ENCODE data around the gene HEXIM2.

The HEXIM2 gene

DNA sequence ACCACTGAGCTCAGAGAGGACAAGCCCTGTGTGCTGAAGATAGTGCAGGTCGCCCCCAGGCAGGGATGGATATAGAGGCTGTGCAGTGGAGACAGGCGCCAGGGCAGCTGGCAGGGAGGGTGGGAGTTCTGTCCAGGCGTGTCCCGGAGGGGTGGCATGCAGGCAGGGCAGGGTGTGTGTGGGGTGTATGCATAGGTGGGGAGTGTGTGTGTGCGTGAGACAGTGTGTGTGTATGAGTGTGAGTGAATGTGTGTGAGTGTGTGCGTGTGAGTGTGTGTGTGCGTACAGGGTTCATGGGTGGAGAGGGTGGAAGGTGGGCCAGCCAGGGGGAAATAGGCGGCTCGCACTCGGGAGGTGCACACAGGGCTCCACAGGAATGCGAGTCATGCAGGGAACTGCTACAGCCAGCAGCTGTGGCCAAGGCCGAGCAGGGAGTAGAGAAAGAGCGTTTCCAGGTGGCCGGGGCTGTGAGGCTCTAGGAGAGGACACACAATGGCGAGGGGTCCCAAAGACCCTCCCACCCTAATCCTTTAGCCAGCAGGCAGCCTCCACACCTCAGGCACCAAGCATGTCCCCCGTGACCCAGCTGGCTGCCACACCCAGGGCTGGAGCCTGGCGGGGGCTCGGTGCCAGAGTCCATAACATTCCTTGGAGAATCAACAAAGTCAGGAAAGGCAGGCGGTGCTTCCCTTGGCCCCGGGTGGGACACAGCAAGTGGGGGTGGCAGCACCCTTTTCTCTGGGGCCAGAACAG, 34.0 kb upstream of the HEXIM2 start:
- DNase-seq (ENCODE audit: low spot score), result no peak

DNA sequence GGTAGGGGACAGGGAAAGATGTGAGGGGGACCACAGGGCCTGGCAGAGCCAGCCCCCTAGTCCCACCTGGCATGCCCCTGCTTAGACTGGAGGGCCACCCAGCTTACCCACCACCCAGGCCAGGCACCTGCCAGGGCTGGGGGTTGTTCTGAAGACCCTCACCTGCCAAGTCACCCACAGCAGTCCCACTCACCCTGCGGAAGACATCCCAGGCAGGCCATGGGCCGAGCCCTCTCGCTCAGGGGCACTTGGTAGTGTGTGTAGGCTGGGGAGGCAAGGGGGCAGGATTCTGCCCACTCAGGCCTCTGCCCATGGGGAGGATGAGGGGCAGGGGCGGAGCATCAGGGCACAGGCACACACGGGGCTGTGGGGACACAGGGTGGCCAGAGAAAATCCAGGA, 33.3 kb upstream of the HEXIM2 start:
- no peak for DNase-seq (ENCODE audit: low spot score)

DNA sequence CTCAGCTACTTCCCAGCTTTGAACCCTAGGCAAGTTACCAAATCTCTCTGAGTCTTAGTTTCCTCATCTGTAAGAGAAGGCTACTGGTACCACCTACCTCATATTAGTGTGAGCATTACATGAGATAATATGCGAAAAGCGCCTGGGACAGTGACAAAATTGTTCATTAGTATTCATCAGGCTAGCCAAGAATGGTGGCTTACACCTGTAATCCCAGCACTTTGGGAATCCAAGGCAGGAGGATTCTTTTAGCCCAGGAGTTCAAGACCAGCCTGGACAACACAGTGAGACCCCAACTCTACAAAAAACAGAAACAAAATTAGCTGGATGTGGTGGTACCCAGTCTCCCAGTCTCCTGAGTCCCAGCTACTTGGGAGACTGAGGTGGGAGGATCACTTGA, 32.7 kb upstream of the HEXIM2 start:
- no peak for DNase-seq (ENCODE audit: low spot score)

DNA sequence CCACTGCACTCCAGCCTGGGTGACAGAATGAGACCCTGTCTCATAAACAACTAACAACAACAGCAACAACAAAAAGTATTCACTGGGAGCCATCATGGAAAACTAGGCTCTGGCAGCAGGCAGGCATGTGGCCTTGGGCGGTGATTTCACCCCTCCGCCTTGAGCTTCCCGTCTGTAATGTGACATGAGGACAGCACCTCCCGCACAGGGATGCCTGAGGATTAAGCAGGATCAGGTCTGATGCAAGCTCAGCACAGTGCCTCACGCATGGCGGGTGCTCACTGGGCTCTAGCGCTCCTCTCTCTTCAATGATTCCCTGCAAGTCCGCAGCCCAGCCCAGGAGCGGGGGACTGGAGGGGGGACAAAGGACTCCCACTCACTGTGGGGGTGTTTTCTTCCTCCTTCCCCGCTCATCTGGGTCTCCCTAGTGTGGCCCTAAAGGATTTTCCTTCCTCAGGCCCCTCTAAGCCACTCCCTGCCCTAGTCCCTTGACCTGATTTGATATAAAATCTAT, 32.2 kb upstream of the HEXIM2 start:
- no peak for DNase-seq (ENCODE audit: low spot score)

DNA sequence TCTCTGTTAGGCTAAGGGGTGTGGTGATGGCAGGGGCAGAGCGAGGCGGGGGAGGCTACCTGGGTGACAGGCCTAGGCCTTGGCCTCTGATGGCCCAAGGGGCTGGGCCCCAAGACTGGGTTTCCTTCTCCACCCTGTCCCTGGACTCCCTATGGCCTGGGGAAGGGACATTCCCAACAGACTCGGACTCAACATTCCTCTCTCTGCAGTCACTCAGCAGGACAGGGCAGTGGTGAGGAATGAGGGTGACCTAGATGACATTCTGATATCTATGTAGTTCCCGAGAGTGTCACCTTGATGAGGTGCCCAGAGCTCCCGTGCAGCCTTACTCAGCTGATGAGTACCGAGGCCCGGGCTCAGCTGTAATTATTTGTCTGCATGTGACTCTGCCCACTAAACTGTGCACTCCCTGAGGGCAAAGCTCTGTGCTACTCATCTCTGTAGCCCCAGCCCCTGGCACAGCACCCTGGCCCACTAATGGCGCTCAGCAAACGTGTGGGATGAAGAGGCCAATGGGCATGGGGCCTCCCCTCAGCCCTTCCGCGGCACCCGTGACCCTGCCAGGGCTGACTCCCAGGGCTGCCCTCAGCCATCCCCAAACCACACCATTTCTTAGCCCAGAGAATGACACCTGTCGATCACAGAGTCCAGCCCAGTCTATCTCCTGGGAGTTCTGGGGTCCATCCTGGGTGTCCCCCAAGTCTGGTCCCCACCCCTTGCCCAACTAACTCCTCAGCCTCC, 31.6 kb upstream of the HEXIM2 start:
- DNase-seq (ENCODE audit: low spot score), result no peak

DNA sequence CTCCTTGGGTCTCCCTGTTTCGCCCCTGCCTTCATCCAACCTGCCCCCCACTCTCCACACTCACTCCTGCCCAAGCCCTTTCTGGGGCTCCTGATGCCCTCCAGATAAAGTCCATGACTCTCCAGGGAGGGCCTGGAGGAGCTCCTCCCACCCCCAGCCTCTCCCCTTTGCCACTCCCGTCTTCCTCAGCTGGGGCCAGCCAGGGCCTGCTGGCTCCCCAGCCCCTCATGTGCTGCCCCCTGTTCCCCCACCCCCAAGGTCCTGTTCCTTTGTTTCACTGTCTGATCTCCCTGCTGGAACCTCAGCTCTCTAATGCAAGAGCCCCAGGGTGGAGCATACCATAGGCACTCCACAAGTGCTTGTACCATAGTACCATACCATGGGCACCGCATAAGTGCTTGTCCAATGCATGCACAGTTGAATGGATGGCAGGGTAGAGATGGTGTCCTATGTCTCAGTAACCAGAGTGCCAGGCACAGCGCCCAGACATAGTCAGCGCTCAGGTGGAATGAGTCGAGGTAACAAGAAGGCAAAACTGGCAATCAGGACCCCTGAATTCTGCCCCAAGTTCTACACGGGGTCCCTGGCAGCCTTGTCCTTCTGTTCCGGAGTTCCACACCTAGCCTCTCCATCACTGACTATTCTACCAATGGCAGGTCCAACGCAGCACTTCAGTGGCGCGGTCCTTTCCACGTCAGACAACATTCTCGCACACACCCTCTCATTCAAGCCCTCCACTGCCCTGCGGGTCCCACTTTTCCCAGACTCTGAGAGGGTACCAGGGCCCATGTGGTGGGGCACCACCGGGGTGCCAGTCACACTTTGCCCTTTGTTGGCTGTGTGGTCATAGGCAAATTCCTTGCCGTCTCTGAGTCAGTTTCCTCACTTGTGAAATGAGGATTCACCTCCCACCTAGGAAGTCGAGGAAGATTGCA, 30.7 kb upstream of the HEXIM2 start:
- no peak for DNase-seq (ENCODE audit: low spot score)

DNA sequence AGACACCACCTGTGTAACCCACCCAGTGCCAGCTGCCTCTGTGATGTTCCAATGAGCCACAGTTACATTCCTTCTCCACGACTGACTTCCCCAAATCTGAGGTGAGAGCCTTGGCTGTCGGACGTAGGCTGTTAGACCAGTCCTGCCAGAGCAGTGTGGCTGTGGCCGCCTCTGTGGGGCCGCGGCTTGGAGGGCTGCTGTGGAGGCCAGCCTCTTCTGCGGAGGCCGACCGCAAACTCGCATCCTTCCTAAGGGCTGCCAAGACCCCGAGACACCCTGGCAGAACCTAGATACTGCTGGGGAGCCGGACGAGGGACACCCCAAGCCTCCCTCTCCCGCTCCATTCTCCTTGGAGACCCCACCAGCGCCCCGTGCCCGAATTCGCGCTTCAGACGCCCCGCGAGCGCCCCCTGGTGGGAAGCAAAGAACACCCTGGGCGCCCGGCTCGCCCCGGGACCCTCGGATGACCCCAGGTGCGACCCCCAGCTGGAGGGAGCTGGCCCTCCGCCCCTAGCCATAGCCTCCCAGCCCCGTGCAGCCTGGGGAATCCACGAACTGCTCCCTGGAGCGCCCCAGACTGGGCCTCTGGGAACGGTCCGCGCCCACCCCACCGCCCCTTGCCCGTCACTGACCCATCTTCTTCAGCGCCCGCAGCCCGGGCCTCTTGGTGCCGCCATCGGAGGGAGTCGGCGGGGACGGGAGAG, 29.9 kb upstream of the HEXIM2 start:
- no peak for DNase-seq (ENCODE audit: low spot score)

DNA sequence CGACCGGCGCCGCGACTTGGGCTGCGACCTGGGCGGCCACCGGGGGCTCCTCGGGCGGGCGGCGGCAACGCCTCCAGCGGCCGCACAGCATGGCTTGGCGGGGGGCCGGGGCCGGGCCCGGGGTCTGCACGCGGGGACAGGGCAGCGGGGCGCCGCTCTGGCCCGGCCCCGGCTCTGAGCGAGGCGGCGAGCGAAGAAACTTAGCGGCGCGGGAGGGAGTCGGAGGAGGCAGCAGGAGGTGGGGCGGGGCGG, 29.4 kb upstream of the HEXIM2 start, which contains the start of gene PLCD3:
Gene PLCD3 (minus strand): TSS at position 196 of the 252 bp plus-strand sequence. CDS start 105 bp downstream, at position 91.
- no peak for DNase-seq (ENCODE audit: low spot score)

DNA sequence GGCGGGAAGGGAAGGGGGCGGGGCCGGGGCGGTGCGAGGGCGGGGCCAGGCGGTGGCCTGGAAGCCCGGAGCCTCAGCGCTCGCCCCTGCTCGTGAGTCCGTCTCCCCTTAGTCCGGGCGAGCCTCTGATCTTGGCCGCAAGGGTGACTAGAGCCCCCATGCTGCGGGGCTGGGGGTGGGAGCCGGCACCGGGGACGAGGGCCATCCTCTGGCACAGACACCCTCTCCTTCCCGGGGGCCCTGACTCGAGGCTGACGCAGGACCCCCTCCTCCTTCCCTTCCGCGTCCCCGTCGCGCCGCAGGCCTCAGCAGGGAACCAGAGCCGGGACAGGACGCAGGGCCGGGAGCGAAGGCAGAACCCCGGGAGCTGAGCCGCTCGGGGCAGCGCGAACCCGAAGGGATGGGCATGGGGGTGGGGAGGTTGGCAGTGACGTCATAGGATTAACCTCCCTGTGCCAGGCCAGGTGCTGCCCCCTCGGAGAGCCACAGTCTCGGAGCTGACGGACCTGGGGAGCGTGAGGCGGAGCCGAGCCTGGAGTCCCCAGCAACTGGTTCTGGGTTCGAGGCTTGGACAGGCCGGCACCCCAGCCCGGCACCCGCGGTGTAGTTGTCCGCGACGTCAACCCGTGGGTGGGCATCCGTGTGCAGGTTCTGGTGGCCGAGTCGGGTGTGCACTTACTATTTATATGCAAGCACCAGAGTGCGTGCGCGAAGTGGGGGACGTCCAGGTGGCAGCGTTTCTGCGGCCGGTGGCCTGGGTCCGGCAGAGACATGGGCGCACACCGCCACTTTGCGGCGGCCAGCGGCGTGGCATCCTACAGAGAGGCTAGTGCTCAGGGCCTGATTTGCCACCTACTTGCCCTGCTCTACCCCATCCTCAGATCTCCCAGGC, 28.9 kb upstream of the HEXIM2 start:
- DNase-seq (ENCODE audit: low spot score), result peak; percentile 86

DNA sequence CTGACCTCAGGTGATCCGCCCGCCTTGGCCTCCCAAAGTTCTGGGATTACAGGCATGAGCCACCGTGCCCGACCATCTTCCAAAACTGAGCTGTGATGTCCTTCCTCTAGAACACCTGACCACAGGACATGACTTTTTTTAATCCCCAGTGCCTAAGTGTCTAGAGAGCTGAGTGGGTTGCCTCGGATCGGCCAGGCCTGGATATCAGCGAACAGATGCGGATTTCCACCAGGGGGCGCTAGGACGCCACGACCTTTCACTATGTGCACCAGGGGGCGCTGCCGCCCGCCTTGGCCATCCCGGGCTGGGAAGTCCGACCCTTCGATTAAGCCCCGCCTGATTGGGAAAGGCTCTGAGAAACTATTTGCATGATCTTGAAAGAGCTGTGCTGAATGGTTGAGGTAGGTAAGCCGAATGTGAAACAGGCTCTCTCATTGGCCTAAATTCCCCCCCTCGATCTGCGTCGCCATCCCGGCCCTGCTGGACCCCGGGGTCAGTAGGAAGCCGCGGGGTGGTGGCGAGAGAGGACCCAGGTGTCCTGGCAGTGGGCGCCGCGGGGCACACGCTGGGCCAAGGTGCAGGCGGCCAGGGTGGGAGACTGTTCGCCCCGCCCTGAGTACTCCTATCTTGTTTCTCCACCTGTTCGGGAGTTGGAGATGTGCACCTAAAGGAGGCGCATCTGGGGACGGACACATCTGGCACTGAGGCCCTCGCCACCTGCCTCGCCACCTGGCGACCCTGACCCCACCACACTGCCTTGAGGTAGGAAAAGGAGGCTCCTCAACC, 26.3 kb upstream of the HEXIM2 start, which contains the start of gene ACBD4:
Gene ACBD4 (plus strand): TSS at position 496 of the 786 bp plus-strand sequence. CDS start 458 bp downstream, outside the sequence.
- DNase-seq (ENCODE audit: low spot score), result peak; percentile 96

DNA sequence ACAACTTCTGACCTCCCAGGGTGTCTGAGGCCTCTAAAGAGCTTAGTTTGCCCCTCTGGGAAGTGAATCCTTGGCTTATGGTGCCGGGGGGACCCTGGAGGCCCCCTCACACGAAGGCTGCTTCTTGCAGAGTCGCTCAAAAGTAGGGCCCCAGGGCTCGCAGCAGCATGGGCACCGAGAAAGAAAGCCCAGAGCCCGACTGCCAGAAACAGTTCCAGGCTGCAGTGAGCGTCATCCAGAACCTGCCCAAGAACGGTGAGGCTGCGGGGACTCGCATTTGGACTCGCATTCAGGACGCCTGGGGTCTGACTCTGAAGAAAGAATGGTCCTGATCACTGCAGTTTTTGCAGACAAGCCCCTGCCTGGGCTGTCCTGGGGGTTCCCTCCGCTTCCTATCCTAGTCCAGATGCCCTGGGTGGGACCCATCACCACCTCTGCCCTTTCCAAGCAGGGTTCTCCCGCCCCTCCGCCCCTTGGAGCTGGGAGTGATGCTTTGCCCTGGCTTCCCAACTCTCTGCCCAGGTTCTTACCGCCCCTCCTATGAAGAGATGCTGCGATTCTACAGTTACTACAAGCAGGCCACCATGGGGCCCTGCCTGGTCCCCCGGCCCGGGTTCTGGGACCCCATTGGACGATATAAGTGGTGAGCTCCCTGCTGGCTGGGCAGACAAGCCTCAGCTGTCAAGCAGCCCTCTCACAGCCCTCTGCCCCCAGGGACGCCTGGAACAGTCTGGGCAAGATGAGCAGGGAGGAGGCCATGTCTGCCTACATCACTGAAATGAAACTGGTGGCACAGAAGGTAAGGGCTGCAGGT, 25.5 kb upstream of the HEXIM2 start:
- DNase-seq (ENCODE audit: low spot score), result peak; percentile 26

DNA sequence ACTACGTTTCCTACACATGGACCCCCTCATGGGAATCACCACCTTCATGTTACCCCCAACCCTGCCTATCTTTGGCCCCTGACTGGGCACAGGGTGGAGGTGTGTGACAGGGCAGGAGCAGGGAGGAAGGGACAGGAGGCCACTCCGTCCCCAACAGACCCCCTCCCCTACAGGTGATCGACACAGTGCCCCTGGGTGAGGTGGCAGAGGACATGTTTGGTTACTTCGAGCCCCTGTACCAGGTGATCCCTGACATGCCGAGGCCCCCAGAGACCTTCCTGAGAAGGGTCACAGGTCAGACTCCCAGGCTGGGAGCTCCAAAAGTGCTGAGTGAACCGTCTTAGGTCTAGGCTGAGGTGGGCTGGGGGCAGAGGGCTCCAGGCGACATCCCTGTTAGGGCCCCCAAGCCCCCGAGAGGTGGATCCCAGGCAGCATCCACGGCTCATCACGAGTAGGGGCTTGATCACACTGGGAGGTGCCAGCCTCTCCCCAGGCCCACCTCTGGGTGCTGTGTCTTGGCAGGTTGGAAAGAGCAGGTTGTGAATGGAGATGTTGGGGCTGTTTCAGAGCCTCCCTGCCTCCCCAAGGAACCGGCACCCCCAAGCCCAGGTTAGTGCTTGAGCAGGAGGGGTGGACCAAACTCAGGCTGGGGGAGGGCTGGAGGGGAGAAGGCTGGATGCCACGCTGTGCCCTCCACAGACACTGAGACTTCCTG, 24.7 kb upstream of the HEXIM2 start:
- DNase-seq (ENCODE audit: low spot score), result peak; percentile 6

DNA sequence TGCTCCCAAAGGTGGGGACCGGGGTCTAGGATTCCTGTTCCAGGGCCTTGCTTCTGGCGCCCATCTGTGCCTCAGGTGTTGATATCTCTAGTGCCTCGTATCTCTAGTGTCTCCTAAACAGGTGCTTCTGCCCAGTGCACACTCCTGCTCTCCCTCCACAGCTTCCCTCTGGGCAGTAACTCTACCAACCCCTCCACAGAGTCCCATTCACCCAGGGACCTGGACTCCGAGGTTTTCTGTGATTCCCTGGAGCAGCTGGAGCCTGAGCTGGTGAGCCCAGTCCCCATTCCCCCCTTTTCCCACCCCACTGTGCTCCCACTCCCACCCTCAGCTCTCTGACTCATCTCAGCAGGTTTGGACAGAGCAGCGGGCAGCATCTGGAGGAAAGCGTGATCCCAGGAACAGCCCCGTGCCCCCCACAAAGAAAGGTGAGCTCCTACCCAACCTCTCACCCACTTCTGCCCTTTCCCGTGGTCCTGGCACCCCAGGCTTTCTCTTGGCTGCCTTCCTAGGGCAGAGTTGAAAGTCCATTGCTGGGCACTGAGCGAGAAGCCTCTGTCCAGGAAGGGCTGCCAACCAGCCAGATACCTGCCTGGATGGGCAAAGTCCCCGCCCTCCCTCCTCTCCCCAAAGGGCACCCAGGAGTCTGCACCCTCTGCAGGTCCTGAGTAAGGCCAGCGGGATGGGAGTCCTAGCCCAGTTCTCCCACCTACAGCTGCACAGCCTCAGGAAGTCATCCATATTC, 23.9 kb upstream of the HEXIM2 start:
- no peak for DNase-seq (ENCODE audit: low spot score)

DNA sequence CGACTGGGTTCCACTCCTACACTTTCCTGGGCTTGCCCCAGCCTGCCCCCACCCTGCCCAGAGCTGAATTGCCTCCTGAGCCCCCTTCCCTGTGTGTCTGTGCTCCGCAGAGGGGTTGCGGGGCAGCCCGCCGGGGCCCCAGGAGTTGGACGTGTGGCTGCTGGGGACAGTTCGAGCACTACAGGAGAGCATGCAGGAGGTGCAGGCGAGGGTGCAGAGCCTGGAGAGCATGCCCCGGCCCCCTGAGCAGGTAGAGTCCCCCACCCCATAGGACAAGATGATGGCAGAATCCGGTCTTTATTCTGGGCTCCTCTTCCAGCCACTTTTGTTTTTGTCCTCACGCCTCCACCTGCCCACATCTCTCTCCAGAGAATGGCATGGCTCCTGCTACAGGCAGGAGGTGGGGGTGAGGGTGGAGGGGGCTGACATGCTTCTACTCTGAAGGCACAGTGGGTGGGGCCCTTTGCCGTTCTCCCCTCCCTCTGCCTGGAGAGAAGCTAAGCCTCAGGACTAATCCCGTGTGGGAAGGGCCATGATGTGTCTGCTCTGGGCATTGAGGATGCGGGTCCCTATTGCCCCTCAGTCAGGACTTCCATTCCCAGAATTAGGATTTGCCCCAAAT, 22.7 kb upstream of the HEXIM2 start:
- DNase-seq (ENCODE audit: low spot score), result no peak

DNA sequence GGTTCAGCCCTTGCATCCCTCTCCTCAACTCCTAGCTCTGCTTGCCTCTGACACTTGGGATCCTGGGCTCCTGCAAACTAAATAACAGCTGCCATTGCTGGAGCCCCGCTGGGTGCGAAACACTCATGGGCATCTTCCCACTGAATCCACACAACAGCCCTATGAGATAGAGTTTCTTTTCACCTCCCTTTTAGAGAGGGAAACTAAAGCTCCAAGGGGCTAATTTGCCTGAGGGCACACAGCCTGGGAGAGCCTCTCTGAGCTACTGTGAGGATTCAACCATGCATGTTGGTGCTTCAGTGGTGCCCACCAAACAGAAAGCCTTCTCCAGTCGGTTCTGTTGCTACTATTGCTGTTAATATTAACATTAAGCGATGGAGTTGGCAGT, 22.1 kb upstream of the HEXIM2 start:
- no peak for DNase-seq (ENCODE audit: low spot score)

DNA sequence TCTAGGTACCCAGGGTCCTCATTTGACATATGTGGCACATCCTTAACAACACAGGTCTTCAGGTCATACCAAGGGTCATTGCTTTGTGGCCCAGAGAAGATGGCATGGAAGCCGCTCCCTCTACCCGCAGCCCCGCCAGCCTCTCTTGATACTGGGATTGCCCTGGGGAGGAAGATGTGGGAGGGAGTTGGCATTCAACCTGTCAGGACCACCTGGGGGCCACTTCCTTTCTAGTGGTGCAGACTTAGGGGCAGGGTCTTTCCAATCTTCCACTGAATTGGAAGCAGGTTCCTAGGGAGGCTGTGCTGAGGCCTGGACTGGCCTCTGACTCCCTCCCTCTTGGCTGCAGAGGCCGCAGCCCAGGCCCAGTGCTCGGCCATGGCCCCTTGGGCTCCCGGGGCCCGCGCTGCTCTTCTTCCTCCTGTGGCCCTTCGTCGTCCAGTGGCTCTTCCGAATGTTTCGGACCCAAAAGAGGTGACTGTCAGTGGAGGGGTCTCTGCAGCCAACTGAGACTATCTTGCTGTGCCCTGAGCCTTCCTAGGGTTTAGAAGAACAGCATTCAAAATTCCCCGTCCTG, 18.5 kb upstream of the HEXIM2 start:
- no peak for DNase-seq (ENCODE audit: low spot score)

DNA sequence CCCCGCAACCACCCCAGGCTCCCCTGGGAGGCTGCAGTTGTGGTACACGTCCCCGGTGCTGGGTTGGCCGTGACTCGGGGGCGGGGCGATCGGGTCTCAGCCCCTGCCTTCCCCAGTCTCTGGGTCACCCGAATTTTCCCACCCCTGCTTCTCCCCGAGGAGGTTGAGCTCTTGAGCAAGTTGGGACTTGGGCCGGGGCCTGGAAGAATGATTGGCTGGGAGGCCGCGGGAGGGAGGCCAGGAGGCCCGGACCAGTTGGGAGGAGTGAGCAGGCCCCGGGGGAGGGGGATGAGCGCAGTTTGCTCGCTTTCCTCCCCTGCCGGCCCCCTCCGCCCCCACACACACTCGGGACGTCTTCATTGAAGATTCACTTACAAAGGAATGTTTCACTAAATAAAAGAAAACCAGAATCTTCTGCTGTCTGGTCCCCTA, 17.9 kb upstream of the HEXIM2 start:
- DNase-seq (ENCODE audit: low spot score), result peak; percentile 72

Data from Ammon's horn (tissue), 1 donor.